Adipocyte (in vitro differentiated cells): Measurements from ENCODE around the gene SLC25A52.

Experiments used
- DNase-seq: peaks from one replicate; pipeline ENCODE4 v3.0.0-alpha.2; 2015; ENCODE audit warnings: low read depth
- H3K27me3 ChIP-seq: replicated peaks from 2 replicates; pipeline ENCODE4 v1.7.0; 2013; ENCODE audit warnings: mild to moderate bottlenecking, low read length, moderate library complexity; ENCODE audit not compliant: control insufficient read depth, insufficient read depth
- H3K36me3 ChIP-seq: 2 replicates; pipeline ENCODE4 v1.7.0; 2013; ENCODE audit warnings: low read length, mild to moderate bottlenecking, moderate library complexity; ENCODE audit not compliant: control insufficient read depth, insufficient read depth, severe bottlenecking
- H3K4me1 ChIP-seq: 2 replicates; pipeline ENCODE4 v1.7.0; 2013; ENCODE audit warnings: mild to moderate bottlenecking, low read length, moderate library complexity; ENCODE audit not compliant: control insufficient read depth, insufficient read depth
- H3K4me3 ChIP-seq: 2 replicates; pipeline ENCODE4 v1.7.0; 2013; ENCODE audit warnings: mild to moderate bottlenecking, low read length, moderate library complexity
- H3K9ac ChIP-seq: 2 replicates; pipeline ENCODE4 v1.7.0; 2013; ENCODE audit warnings: mild to moderate bottlenecking, low read length, moderate library complexity
- H3K9me3 ChIP-seq: 2 replicates; pipeline ENCODE4 v1.7.0; 2013; ENCODE audit warnings: mild to moderate bottlenecking, low read length, moderate library complexity; ENCODE audit not compliant: control insufficient read depth

SLC25A52 gene

GRCh38 chr18:31718386-31718785, 42.3 kb downstream of the SLC25A52 start:
- Histone ChIP-seq H3K4me3 (no peak overlapping the region), H3K9ac (no peak overlapping the region), H3K9me3 (no peaks in the 10 kb centered on the region), H3K27me3 (no peaks in the 10 kb centered on the region), H3K4me1 (peaks cover 34% of the 10 kb centered on the region), H3K36me3 (no peaks in the 10 kb centered on the region)
- no peak for DNase-seq

GRCh38 chr18:31716362-31716761, 44.3 kb downstream of the SLC25A52 start:
- no peak for DNase-seq
- no peaks in the 10 kb centered on the region for H3K36me3 ChIP-seq
- H3K27me3 ChIP-seq: no peaks in the 10 kb centered on the region
- H3K4me1 ChIP-seq: peaks cover 23% of the 10 kb centered on the region
- H3K9me3 ChIP-seq: no peaks in the 10 kb centered on the region
- H3K4me3 ChIP-seq: no peak overlapping the region
- H3K9ac ChIP-seq: no peak overlapping the region

GRCh38 chr18:31711365-31712172, 49.1 kb downstream of the SLC25A52 start:
- H3K9me3 ChIP-seq: no peaks in the 10 kb centered on the region
- no peaks in the 10 kb centered on the region for H3K27me3 ChIP-seq
- H3K4me3 ChIP-seq: no peak overlapping the region
- H3K4me1 ChIP-seq: peaks cover 3% of the 10 kb centered on the region
- peak; percentile 18 for DNase-seq
- H3K36me3 ChIP-seq: no peaks in the 10 kb centered on the region
- no peak overlapping the region for H3K9ac ChIP-seq

GRCh38 chr18:31710826-31711225, 49.9 kb downstream of the SLC25A52 start:
- no peak overlapping the region for H3K4me3 ChIP-seq
- no peak overlapping the region for H3K9ac ChIP-seq
- H3K27me3 ChIP-seq: no peaks in the 10 kb centered on the region
- no peaks in the 10 kb centered on the region for H3K36me3 ChIP-seq
- peaks cover 3% of the 10 kb centered on the region for H3K4me1 ChIP-seq
- DNase-seq: no peak
- H3K9me3 ChIP-seq: no peaks in the 10 kb centered on the region
